ENCODE results near the gene UROC1. TPM values are rescaled to one million over a fixed set of nuclear protein-coding genes. Genes with fewer than 3 reads are reported as not detected.

Gene UROC1
- total and polyA plus RNA-seq, 4 experiments from 2014 or later, result not detected

- intact Hi-C loops (cut with micrococcal nuclease), result no loop called here
- DNase-seq, result no peak
- ChIA-PET POLR2A (ENCODE audit: partially characterized antibody) (no interaction called here), CTCF (ENCODE audit: partially characterized antibody) (no interaction called here)
- Mint-ChIP-seq H3K9me3 (no peaks in the 10 kb centered on the region), H3K4me1 (peaks cover 10 to 13% (median 12%) of the 10 kb centered on the region in 4 donors), H3K4me3 (no peak overlapping the region), H3K27ac (peak overlapping the region in 1 of 7 donors; percentile 47), H3K27me3 (peaks cover 0 to 2% of the 10 kb centered on the region in 2 donors), H3K36me3 (no peaks in the 10 kb centered on the region)
- Histone ChIP-seq H3K27me3 (ENCODE audit: insufficient read depth, low read length) (no peaks in the 10 kb centered on the region), H3K4me3 (ENCODE audit: low read length in 2 of 2) (no peak overlapping the region), H3K36me3 (ENCODE audit: insufficient read depth, low read length) (no peaks in the 10 kb centered on the region), H3K27ac (ENCODE audit: low read depth, low read length) (no peak overlapping the region), H3K9me3 (ENCODE audit: control insufficient read depth in 1 of 2, low read length in 2 of 2) (no peaks in the 10 kb centered on the region), H3K4me1 (ENCODE audit: insufficient read depth, low read length) (peaks cover 8% of the 10 kb centered on the region)
Observed at GRCh38 chr3:126488886-126489569, 28.5 kb downstream of the UROC1 start.

GRCh38 chr3:126488185-126488584 is 29.4 kb downstream of the UROC1 start:
- Mint-ChIP-seq H3K4me1 (peaks cover 8 to 12% (median 11%) of the 10 kb centered on the region in 4 donors), H3K27ac (peak overlapping the region in 1 of 7 donors; percentile 30), H3K27me3 (peaks cover 0 to 2% of the 10 kb centered on the region in 2 donors), H3K9me3 (no peaks in the 10 kb centered on the region), H3K4me3 (no peak overlapping the region), H3K36me3 (no peaks in the 10 kb centered on the region)
- Histone ChIP-seq H3K36me3 (ENCODE audit: insufficient read depth, low read length) (no peaks in the 10 kb centered on the region), H3K27me3 (ENCODE audit: insufficient read depth, low read length) (no peaks in the 10 kb centered on the region), H3K4me1 (ENCODE audit: insufficient read depth, low read length) (peaks cover 8% of the 10 kb centered on the region), H3K27ac (ENCODE audit: low read depth, low read length) (no peak overlapping the region), H3K4me3 (ENCODE audit: low read length in 2 of 2) (no peak overlapping the region), H3K9me3 (ENCODE audit: control insufficient read depth in 1 of 2, low read length in 2 of 2) (no peaks in the 10 kb centered on the region)
- DNase-seq, result no peak
- CTCF ChIA-PET (ENCODE audit: partially characterized antibody), result no interaction called here
- POLR2A ChIA-PET (ENCODE audit: partially characterized antibody), result no interaction called here
- intact Hi-C loops (cut with micrococcal nuclease), result no loop called here

- Histone ChIP-seq H3K9me3 (ENCODE audit: control insufficient read depth in 1 of 2, low read length in 2 of 2) (no peaks in the 10 kb centered on the region), H3K27ac (ENCODE audit: low read depth, low read length) (no peak overlapping the region), H3K36me3 (ENCODE audit: insufficient read depth, low read length) (no peaks in the 10 kb centered on the region), H3K4me3 (ENCODE audit: low read length in 2 of 2) (no peak overlapping the region), H3K27me3 (ENCODE audit: insufficient read depth, low read length) (no peaks in the 10 kb centered on the region), H3K4me1 (ENCODE audit: insufficient read depth, low read length) (peaks cover 8% of the 10 kb centered on the region)
- Mint-ChIP-seq H3K36me3 (no peaks in the 10 kb centered on the region), H3K27me3 (peaks cover 0 to 2% of the 10 kb centered on the region in 2 donors), H3K4me3 (no peak overlapping the region), H3K9me3 (no peaks in the 10 kb centered on the region), H3K27ac (peak overlapping the region in 2 of 7 donors; percentile 50 to 63), H3K4me1 (peaks cover 8 to 12% (median 11%) of the 10 kb centered on the region in 4 donors)
- no peak for DNase-seq
- intact Hi-C loops (cut with micrococcal nuclease), result no loop called here
- CTCF ChIA-PET (ENCODE audit: partially characterized antibody), result no interaction called here
- POLR2A ChIA-PET (ENCODE audit: partially characterized antibody), result no interaction called here
Observed at GRCh38 chr3:126487151-126487771, 30.3 kb downstream of the UROC1 start.

GRCh38 chr3:126486360-126486847 is 31.2 kb downstream of the UROC1 start:
- Mint-ChIP-seq H3K9me3 (no peaks in the 10 kb centered on the region), H3K27me3 (peaks cover 0 to 2% of the 10 kb centered on the region in 2 donors), H3K4me3 (no peak overlapping the region), H3K36me3 (no peaks in the 10 kb centered on the region), H3K27ac (peak overlapping the region in 2 of 7 donors; percentile 29 to 61), H3K4me1 (peaks cover 8 to 12% (median 11%) of the 10 kb centered on the region in 4 donors)
- no peaks in the 10 kb centered on the region for H3K36me3 ChIP-seq (ENCODE audit: insufficient read depth, low read length)
- ChIA-PET CTCF (ENCODE audit: partially characterized antibody) (no interaction called here), POLR2A (ENCODE audit: partially characterized antibody) (no interaction called here)
- H3K4me1 ChIP-seq (ENCODE audit: insufficient read depth, low read length), result peaks cover 8% of the 10 kb centered on the region
- intact Hi-C loops (cut with micrococcal nuclease), result no loop called here
- DNase-seq, result no peak
- no peak overlapping the region for H3K27ac ChIP-seq (ENCODE audit: low read depth, low read length)
- no peaks in the 10 kb centered on the region for H3K27me3 ChIP-seq (ENCODE audit: insufficient read depth, low read length)
- no peaks in the 10 kb centered on the region for H3K9me3 ChIP-seq (ENCODE audit: control insufficient read depth in 1 of 2, low read length in 2 of 2)
- H3K4me3 ChIP-seq (ENCODE audit: low read length in 2 of 2), result no peak overlapping the region

- Histone ChIP-seq H3K4me1 (ENCODE audit: insufficient read depth, low read length) (peaks cover 8% of the 10 kb centered on the region), H3K27ac (ENCODE audit: low read depth, low read length) (no peak overlapping the region), H3K9me3 (ENCODE audit: control insufficient read depth in 1 of 2, low read length in 2 of 2) (no peaks in the 10 kb centered on the region), H3K36me3 (ENCODE audit: insufficient read depth, low read length) (no peaks in the 10 kb centered on the region), H3K27me3 (ENCODE audit: insufficient read depth, low read length) (no peaks in the 10 kb centered on the region), H3K4me3 (ENCODE audit: low read length in 2 of 2) (no peak overlapping the region)
- intact Hi-C loops (cut with micrococcal nuclease), result no loop called here
- H3K27me3 Mint-ChIP-seq, result no peaks in the 10 kb centered on the region
- peaks cover 8 to 12% (median 11%) of the 10 kb centered on the region in 4 donors for H3K4me1 Mint-ChIP-seq
- no peak for DNase-seq
- H3K36me3 Mint-ChIP-seq, result no peaks in the 10 kb centered on the region
- no peak overlapping the region for H3K27ac Mint-ChIP-seq
- H3K4me3 Mint-ChIP-seq, result no peak overlapping the region
- ChIA-PET POLR2A (ENCODE audit: partially characterized antibody) (no interaction called here), CTCF (ENCODE audit: partially characterized antibody) (no interaction called here)
- no peaks in the 10 kb centered on the region for H3K9me3 Mint-ChIP-seq
Observed at GRCh38 chr3:126485956-126486355, 31.6 kb downstream of the UROC1 start.

- CTCF ChIA-PET (ENCODE audit: partially characterized antibody), result no interaction called here
- H3K36me3 Mint-ChIP-seq, result no peaks in the 10 kb centered on the region
- no peaks in the 10 kb centered on the region for H3K27me3 Mint-ChIP-seq
Observed at GRCh38 chr3:126485176-126485897, 32.2 kb downstream of the UROC1 start.

GRCh38 chr3:126484662-126485061 is 32.9 kb downstream of the UROC1 start:
- no peaks in the 10 kb centered on the region for H3K9me3 Mint-ChIP-seq
- CTCF ChIA-PET (ENCODE audit: partially characterized antibody), result no interaction called here
- intact Hi-C loops (cut with micrococcal nuclease), result no loop called here
- H3K4me1 Mint-ChIP-seq, result peaks cover 8 to 12% (median 11%) of the 10 kb centered on the region in 4 donors
- H3K27me3 Mint-ChIP-seq, result no peaks in the 10 kb centered on the region
- Histone ChIP-seq H3K36me3 (ENCODE audit: insufficient read depth, low read length) (no peaks in the 10 kb centered on the region), H3K4me3 (ENCODE audit: low read length in 2 of 2) (no peak overlapping the region), H3K9me3 (ENCODE audit: control insufficient read depth in 1 of 2, low read length in 2 of 2) (no peaks in the 10 kb centered on the region), H3K27me3 (ENCODE audit: insufficient read depth, low read length) (no peaks in the 10 kb centered on the region), H3K27ac (ENCODE audit: low read depth, low read length) (no peak overlapping the region), H3K4me1 (ENCODE audit: insufficient read depth, low read length) (peaks cover 8% of the 10 kb centered on the region)
- no peak for DNase-seq
- H3K27ac Mint-ChIP-seq, result peak overlapping the region in 2 of 7 donors; percentile 15 to 19
- POLR2A ChIA-PET (ENCODE audit: partially characterized antibody), result interaction anchor here (1.1 kb wide), 1 partner anchor 9 kb away, joined by 3 read pairs; the partner anchor contains the start of gene ZXDC
- no peak overlapping the region for H3K4me3 Mint-ChIP-seq
- no peaks in the 10 kb centered on the region for H3K36me3 Mint-ChIP-seq

More at GRCh38 chr3:126485176-126485897, 32.2 kb downstream of the UROC1 start:
- H3K27me3 ChIP-seq (ENCODE audit: insufficient read depth, low read length), result no peaks in the 10 kb centered on the region
- POLR2A ChIA-PET (ENCODE audit: partially characterized antibody), result no interaction called here
- intact Hi-C loops (cut with micrococcal nuclease), result no loop called here
- no peak overlapping the region for H3K27ac ChIP-seq (ENCODE audit: low read depth, low read length)
- Mint-ChIP-seq H3K27ac (no peak overlapping the region), H3K4me1 (peaks cover 8 to 12% (median 11%) of the 10 kb centered on the region in 4 donors), H3K9me3 (no peaks in the 10 kb centered on the region), H3K4me3 (no peak overlapping the region)
- H3K9me3 ChIP-seq (ENCODE audit: control insufficient read depth in 1 of 2, low read length in 2 of 2), result no peaks in the 10 kb centered on the region
- H3K36me3 ChIP-seq (ENCODE audit: insufficient read depth, low read length), result no peaks in the 10 kb centered on the region
- no peak for DNase-seq
- H3K4me3 ChIP-seq (ENCODE audit: low read length in 2 of 2), result no peak overlapping the region
- peaks cover 8% of the 10 kb centered on the region for H3K4me1 ChIP-seq (ENCODE audit: insufficient read depth, low read length)

Data from CD4-positive, alpha-beta memory T cell (primary cell).